ENCODE results near the gene ALAS1. TPM values are rescaled to one million over a fixed set of nuclear protein-coding genes. Genes with fewer than 3 reads are reported as not detected.

Gene ALAS1
- total and polyA plus RNA-seq, 2 of the 13 experiments (the other 11 are each of a cell fraction or from before 2014, with no cell fraction given), result 36.0 to 43.2 TPM

DNA sequence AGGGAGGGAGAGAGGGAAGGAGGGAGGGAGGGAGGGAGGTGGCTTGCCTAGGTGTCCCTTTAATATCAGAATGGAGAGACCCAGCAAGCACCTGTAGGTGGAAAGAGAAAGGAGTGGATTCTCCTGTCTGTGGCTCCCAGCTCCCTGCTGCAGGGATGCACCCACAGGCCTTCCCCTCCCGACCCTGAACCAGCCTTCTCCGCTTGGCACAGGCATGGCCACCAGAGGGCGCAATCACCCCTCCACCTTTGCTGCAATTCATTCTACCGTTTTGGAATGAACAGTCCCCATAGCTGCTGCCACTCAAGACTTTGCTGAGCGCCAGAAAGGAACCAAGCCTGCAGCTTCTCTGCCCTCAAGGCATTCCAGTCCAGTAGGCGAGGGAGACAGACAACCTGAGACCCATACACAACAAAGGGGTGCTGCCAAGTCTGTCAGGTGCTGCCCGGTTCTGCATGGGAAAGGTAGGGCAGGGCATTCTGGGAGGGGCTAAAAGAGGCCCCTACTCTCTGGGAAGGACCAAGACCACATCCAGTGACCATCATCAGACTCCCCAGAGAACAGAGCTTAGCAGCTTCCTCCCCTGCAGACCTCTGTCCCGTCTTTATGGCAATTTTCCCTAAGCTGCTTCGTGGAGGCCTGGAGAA is 22.5 kb downstream of the ALAS1 start (continued):
- no peak for TF ChIP-seq ZNF207 (IDR thresholded peaks at IDR 0.05; ENCODE audit: borderline replicate concordance)
- no peak for TF ChIP-seq PRPF4 (IDR thresholded peaks at IDR 0.05; ENCODE audit: low read depth, low read length, poor library complexity, severe bottlenecking)
- TF ChIP-seq, protein P1, sequence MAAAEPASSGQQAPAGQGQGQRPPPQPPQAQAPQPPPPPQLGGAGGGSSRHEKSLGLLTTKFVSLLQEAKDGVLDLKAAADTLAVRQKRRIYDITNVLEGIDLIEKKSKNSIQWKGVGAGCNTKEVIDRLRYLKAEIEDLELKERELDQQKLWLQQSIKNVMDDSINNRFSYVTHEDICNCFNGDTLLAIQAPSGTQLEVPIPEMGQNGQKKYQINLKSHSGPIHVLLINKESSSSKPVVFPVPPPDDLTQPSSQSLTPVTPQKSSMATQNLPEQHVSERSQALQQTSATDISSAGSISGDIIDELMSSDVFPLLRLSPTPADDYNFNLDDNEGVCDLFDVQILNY (CRISPR knock-in tag; conservative IDR thresholded peaks at IDR 0.05), result no peak
- no peak for TF ChIP-seq ATF7 (IDR thresholded peaks at IDR 0.05)
- TF ChIP-seq ATF7 (CRISPR knock-in tag; IDR thresholded peaks at IDR 0.05), result no peak
- TF ChIP-seq NAIF1 (CRISPR knock-in tag; IDR thresholded peaks at IDR 0.05; ENCODE audit: borderline replicate concordance), result no peak
- no peak for TF ChIP-seq ZNF263 (CRISPR knock-in tag; IDR thresholded peaks at IDR 0.05)
- no peak for TF ChIP-seq ZBTB38 (CRISPR knock-in tag; IDR thresholded peaks at IDR 0.05)
- no peak for TF ChIP-seq MAFG (CRISPR knock-in tag; IDR thresholded peaks at IDR 0.05)
- TF ChIP-seq ZNF883 (CRISPR knock-in tag; IDR thresholded peaks at IDR 0.05; ENCODE audit: not compliant biosample characterization), result no peak
- TF ChIP-seq CCDC6 (CRISPR knock-in tag; IDR thresholded peaks at IDR 0.05), result no peak
- no peak for TF ChIP-seq POLR2AphosphoS5 (IDR thresholded peaks at IDR 0.05; ENCODE audit: low read depth, low read length)
- TF ChIP-seq, protein P2, sequence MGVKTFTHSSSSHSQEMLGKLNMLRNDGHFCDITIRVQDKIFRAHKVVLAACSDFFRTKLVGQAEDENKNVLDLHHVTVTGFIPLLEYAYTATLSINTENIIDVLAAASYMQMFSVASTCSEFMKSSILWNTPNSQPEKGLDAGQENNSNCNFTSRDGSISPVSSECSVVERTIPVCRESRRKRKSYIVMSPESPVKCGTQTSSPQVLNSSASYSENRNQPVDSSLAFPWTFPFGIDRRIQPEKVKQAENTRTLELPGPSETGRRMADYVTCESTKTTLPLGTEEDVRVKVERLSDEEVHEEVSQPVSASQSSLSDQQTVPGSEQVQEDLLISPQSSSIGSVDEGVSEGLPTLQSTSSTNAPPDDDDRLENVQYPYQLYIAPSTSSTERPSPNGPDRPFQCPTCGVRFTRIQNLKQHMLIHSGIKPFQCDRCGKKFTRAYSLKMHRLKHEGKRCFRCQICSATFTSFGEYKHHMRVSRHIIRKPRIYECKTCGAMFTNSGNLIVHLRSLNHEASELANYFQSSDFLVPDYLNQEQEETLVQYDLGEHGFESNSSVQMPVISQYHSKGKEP (CRISPR knock-in tag; IDR thresholded peaks at IDR 0.05), result no peak
- TF ChIP-seq, protein P3, sequence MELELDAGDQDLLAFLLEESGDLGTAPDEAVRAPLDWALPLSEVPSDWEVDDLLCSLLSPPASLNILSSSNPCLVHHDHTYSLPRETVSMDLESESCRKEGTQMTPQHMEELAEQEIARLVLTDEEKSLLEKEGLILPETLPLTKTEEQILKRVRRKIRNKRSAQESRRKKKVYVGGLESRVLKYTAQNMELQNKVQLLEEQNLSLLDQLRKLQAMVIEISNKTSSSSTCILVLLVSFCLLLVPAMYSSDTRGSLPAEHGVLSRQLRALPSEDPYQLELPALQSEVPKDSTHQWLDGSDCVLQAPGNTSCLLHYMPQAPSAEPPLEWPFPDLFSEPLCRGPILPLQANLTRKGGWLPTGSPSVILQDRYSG (CRISPR knock-in tag; IDR thresholded peaks at IDR 0.05), result no peak
- TF ChIP-seq ZSCAN22 (CRISPR knock-in tag; IDR thresholded peaks at IDR 0.05), result no peak
- 0 out of 2 replicates have a peak, but pooled peaks have one; percentile 39 for TF ChIP-seq KLF11 (CRISPR knock-in tag; IDR thresholded peaks at IDR 0.05)
- TF ChIP-seq KDM4B (CRISPR knock-in tag; IDR thresholded peaks at IDR 0.05), result no peak
- TF ChIP-seq MZF1 (CRISPR knock-in tag; IDR thresholded peaks at IDR 0.05; ENCODE audit: borderline replicate concordance), result no peak
- peak; percentile 31; the same call in 1 of the 2 replicates for TF ChIP-seq SAP130 (CRISPR knock-in tag; IDR thresholded peaks at IDR 0.05; ENCODE audit: low read depth)
- TF ChIP-seq, protein P4, sequence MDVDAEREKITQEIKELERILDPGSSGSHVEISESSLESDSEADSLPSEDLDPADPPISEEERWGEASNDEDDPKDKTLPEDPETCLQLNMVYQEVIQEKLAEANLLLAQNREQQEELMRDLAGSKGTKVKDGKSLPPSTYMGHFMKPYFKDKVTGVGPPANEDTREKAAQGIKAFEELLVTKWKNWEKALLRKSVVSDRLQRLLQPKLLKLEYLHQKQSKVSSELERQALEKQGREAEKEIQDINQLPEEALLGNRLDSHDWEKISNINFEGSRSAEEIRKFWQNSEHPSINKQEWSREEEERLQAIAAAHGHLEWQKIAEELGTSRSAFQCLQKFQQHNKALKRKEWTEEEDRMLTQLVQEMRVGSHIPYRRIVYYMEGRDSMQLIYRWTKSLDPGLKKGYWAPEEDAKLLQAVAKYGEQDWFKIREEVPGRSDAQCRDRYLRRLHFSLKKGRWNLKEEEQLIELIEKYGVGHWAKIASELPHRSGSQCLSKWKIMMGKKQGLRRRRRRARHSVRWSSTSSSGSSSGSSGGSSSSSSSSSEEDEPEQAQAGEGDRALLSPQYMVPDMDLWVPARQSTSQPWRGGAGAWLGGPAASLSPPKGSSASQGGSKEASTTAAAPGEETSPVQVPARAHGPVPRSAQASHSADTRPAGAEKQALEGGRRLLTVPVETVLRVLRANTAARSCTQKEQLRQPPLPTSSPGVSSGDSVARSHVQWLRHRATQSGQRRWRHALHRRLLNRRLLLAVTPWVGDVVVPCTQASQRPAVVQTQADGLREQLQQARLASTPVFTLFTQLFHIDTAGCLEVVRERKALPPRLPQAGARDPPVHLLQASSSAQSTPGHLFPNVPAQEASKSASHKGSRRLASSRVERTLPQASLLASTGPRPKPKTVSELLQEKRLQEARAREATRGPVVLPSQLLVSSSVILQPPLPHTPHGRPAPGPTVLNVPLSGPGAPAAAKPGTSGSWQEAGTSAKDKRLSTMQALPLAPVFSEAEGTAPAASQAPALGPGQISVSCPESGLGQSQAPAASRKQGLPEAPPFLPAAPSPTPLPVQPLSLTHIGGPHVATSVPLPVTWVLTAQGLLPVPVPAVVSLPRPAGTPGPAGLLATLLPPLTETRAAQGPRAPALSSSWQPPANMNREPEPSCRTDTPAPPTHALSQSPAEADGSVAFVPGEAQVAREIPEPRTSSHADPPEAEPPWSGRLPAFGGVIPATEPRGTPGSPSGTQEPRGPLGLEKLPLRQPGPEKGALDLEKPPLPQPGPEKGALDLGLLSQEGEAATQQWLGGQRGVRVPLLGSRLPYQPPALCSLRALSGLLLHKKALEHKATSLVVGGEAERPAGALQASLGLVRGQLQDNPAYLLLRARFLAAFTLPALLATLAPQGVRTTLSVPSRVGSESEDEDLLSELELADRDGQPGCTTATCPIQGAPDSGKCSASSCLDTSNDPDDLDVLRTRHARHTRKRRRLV (CRISPR knock-in tag; IDR thresholded peaks at IDR 0.05), result no peak
- TF ChIP-seq RCOR2 (CRISPR knock-in tag; IDR thresholded peaks at IDR 0.05), result no peak
- peak; percentile 50; the same call in 1 of the 2 replicates for TF ChIP-seq ZNF792 (CRISPR knock-in tag; IDR thresholded peaks at IDR 0.05)

All from HepG2 (cell line).